Activated T-cell treated with anti-CD3 and anti-CD28 coated beads for 4 hours (primary cell): ENCODE results near the gene CD99.
"Not testable (repeated sequence)": the region's sequence is repeated elsewhere in the genome, so short reads cannot be mapped to it uniquely, and the experiment has no call there.

ENCODE experiments used
- DNase-seq: peaks from one replicate; pipeline ENCODE4 v3.0.0-alpha.2; 2020

CD99 gene

DNA sequence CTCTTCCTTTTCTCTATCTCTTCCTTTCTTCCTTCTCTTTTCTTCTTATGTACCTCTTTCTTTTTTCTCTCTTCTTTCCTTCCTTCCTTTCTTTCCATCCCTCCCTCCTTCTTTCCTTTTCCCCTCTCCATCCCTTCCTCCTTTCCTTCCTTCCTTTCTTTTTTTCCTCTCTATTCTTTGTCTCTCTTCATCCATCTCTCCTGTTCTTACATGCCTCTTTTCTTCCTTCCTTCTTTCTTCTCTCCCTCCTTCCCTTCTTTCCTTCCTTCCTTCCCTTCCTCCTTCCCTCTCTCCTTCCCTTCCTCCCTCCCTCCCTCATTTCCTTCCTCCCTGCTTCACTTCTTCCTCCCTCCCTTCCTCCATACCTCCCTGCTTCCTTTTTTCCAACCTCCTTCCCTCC lies 41.6 kb downstream of the CD99 start:
- DNase-seq = no peak

DNA sequence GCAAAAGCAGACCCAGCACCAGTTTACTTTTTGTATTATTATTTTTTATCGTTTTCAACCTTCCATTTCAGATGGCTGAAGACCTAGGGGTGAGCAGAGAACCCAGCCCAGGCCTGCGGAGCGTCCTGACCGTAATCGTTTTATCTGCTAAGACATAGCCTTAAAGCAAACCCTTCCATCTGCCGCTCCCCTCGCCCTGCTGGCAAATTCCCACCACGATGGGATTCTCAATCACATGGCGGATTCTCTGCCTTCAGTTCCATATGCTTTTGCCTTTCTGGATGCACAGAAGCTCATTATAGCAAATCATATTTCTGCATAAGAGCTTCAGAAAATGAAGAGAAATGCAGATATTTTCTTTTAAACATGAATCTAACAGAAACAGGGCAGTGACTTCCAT lies 42.2 kb downstream of the CD99 start:
- no peak for DNase-seq

DNA sequence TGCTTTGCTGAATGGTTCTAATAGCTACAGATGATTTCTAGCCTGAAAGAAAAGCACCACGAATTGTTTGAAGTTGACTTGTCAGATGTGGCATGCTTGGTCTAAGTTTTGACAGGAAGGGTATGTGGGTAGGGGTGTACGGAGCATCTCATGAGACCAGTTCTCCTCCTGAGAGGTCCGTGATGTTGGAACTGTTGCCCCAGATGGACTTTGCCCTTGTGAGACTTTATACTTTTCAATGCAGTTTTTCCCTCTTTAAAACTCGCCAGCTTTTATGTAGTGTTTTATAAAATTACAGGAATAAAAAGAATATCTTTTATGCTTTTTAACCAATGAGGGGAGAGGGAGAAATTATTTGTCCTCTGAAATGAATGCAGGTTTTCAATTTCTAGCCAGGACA lies 44.2 kb downstream of the CD99 start:
- DNase-seq = no peak

DNA sequence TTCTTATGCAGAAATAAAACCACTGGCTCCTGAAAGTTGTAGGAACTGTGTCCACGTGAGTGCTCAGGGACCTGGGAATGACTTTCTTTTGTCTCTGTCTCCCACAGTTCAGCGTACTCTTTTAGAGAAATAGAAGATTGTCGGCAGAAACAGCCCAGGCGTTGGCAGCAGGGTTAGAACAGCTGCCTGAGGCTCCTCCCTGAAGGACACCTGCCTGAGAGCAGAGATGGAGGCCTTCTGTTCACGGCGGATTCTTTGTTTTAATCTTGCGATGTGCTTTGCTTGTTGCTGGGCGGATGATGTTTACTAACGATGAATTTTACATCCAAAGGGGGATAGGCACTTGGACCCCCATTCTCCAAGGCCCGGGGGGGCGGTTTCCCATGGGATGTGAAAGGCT lies 49.6 kb downstream of the CD99 start:
- no peak for DNase-seq

DNA sequence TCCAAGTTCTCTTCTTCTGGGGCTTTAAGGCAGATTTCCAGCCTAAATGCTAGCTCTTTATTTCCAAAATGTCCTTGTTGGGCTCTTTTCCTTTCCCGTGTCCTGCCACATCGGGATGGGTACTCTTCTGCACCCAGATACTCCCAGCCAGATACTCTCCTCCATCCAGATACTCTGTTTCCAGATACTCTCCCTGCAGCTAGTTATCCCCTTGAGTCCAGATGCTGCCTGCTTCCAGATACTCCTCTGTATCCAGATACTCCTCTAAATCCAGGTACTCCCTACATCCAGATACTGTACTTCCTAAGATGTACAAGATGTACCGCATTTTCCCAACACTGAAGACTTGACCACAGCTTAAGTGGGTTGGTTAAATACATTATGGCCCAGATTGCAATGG lies 50.3 kb downstream of the CD99 start:
- no peak for DNase-seq

DNA sequence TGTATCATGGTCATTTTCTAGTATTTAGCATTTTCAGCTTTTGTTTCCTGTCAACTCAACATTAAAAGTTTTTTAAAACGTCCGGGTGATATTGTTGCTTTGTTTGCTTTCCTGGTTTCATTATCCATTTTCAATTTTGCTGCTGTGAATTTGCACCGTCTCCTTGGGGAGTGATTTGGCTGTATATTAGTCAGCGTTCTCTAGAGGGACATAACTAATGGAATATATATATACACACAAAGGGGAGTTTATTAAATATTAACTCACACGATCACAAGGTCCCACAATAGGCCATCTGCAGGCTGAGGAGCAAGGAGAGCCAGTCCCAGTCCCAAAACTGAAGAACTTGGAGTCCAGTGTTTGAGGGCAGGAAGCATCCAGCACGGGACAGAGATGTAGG lies 55.2 kb downstream of the CD99 start:
- not testable (repeated sequence) for DNase-seq

DNA sequence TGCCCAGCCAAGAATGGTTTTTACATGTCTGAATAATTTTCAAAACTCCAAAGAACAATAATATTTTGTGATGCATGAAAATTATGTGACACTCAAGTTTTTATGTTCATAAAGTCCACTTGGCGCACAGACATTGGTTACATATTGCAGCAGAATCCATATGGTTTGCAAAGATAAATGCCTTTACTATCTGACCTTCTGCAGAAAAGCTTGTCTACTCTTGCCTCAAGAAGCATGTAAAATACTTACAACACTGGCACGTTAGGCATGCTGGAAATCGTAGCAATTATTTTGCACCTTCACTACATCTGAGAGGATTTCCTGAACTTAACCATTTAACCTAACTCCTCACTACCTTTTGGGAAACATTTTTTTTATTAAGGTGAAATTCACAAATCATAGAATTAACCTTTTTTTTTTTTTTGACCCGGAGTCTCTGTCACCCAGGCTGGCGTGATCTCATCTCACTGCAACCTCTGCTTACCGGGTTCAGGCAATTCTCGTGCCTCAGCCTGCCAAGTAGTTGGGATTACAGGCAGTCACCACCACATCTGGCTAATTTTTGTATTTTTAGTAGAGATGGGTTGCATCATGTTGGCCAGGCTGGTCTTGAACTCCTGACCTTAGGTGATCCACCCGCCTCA lies 57.2 kb downstream of the CD99 start:
- no peak for DNase-seq

DNA sequence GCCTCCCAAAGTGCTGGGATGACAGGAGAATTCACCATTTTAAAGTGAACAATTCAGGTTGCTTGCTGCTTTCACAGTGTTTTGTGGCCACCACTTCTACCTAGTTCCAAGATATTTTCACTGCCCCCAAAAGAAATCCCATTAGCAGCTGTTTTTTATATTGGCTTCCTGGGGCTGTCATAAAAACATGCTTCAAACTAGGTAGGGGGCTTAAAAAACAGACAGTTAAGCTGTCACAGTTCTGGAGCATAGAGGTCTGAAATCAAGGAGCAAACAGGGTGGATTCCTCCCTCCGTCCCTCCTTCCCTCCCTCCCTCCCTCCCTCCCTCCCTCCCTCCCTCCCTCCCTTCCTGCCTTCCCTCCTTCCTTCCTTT lies 57.7 kb downstream of the CD99 start:
- DNase-seq = no peak

DNA sequence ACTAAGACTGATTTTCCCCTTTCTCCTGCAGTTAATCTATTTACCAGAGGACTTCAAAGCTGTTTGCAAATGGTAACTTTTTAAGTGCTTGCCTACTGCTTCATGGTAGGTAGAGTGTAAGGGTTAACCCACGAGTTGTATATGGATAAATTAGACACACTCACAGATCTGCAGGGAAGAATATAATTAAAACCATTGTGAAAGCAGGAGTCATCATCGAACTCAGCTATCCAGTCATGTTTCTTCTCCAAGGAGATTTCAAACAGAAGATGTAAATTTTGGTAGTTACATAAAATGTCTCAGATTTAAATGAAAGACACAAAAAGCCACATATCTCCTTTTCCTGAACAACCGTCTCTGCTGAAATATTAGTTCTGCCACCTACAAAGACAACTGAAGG lies 60.2 kb downstream of the CD99 start:
- DNase-seq = no peak

DNA sequence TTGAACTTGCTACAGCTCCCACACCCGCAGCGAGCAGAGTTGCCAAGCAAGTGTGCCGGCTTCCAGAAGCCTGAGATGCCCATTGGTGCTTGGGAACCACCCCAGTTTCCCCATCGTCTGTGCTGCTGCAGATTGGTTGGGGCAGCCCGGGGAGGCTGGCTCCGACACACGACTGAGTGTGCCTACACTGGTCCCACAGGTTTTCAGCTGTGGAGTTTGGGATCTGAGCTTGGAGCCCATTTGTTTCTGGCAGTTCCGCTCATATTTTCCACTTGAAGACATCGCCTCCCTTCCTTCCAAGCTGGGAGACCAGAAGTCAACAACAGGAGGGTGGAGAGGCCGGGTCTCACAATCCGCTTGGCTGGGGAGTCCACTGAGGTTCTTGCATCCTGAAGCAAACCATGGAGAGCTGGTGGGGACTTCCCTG lies 60.8 kb downstream of the CD99 start, which contains the start of gene XG:
Gene XG (plus strand): TSS at position 167 of the 427 bp plus-strand sequence. CDS start 235 bp downstream, at position 402.
- not testable (repeated sequence) for DNase-seq

DNA sequence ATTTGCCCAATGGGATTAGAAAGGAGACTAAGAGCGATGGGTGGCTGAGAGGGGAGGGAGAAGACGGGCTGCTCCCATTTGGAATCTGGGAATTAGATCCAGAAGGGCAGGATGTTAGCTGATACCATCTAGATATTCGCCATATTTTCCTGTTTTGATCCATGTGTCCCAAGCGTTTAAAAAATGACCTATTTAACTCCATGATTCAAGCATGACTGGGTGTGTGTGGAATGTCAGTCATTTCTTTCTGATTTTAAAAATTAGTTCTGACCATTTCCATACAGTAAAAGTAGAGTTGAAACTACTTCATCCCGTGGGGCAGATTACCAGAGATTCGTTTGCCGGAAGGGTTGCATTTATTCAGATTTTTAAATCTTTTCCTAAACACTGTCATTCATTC lies 61.3 kb downstream of the CD99 start:
- not testable (repeated sequence) for DNase-seq

DNA sequence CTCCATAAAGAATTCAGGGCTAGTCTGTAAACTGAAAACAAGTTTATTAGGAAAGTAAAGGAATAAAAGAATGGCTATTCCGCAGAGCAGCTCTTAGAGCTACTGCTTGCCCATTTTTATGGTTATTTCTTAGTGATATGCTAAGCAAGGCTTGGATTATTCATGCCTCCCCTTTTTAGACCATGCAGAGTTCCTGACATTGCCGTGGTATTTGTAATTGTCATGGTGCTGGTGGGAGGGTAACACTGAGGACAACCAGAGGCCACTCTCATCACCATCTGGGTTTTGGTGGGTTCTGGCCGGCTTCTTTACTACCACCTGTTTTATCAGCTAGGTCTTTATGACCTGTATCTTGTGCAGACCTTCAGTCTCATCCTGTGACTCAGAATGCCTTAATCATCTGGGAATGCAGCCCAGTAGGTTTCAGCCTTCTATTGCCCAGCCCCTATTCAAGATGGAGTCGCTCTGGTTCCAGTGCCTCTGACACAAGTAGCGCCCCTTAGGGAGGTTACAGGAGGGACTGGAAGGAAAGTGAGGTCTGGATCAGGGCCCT lies 64.1 kb downstream of the CD99 start:
- DNase-seq = not testable (repeated sequence)

DNA sequence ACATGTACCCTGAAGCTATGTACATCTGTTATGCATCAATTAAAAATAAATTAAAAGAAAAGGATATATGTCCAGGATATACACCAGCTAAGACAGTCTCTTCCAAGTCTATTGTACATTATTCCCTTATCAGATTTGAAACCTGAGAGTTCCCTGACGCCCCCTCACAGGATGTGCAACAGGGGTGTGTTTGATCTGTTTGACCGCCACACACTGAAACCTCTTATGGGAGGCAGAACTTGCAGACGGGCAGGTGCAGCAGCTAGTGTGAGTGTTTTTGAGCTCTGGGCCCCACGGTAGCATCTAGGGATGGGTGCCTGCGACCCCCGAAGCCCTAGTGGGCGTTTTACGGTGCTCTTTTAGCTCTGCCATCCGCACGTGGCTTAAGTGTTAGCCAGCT lies 65.5 kb downstream of the CD99 start:
- DNase-seq = no peak

DNA sequence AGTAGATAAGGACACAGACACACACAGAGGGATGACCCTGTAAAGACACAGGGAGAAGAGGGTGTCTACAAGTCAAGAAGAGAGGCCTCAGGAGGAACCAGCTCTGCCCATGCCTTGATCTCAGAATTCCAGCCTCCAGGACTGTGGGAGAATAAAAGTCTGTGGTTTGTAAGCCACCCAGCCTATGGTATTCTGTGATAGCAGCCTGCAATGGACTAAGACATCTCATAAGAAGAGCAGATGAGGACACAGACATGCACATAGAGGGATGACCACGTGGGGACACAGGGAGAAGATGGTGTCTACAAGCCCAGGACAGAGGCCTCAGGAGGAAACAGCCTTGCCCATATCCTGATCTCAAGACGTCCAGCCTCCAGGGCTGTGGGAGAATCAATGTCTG lies 70.2 kb downstream of the CD99 start:
- no peak for DNase-seq

DNA sequence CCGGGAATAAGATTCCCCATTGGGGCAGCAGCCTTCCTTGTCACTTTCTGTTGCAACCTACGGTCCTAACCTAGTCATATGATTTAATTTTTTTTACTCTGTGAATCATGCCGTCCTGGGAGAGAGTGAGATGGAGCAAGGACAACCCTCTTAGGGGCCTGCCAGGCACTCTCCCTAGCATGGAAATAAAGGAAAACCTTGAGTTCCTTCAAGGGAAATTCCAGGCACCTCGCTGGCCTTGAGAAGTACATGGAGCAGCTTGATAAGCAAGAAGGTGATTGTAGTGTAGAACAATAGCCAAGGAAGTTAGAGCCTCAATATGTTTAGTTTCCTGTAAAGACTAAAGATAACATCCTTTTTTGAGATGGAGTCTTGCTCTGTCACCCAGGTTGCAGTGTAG lies 71.6 kb downstream of the CD99 start:
- not testable (repeated sequence) for DNase-seq

DNA sequence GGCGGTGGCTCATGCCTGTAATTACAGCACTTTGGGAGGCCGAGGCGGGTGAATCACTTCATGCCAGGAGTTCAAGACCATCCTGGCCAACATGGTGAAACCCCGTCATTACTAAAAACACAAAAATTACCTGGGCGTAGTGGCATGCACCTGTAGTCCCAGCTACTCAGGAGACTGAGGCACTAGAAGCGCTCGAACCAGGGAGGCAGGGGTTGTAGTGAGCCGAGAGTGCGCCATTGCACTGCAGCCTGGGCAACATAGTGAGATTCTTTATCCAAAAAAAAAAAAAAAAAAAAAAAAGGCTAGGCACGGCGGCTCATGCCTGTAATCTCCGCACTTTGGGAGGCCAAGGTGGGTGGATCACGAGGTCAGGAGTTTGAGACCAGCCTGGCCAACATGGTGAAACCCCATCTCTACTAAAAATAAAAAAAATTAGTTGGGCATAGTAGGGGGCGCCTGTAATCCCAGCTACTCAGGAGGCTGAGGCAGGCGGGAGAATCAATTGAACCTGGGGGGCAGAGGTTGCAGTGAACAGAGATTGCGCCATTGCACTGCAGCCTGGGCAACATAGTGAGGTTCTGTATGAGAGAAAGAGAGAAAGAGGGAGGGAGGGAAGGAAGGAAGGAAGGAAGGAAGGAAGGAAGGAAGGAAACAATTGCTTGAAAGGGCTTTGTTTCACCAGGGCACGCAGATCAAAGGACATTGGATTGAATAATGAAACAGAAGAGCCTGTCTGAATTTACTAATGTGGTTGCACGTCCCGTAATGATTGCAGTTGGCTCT lies 73.9 kb downstream of the CD99 start:
- DNase-seq = not testable (repeated sequence)

DNA sequence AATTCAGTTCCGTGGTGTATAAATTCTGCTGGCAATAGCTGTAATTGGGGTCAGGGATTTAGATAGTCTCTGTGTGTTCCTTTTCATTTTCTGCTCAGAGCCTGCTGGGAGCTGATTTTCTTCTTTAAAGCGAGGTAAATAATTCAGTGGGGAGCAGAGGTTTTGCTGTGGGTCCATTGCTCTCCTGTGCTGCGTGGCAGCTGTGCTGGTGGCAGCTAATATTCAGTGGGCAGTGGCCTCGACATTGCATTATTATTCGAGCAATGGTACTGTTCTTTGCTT lies 74.4 kb downstream of the CD99 start:
- DNase-seq = no peak

DNA sequence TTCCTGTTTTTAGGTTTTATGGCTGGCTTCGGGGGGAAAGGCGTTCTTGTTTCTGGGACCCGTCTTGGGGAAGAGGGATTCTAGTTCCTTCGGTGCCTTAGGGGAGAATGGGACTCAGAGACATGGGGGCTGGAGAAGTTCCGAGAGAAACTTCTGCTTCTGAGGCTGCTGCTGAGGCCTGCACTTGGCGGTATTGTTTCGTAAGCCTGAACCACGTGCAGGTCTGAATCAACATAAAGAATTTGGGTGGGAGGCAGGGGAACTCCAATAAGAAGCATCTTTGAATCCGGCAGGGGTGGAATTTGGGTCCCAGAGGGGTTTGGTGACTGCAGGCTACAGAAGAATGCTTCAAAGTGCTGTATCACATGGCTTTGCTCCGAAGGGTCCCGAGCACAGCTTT lies 75.8 kb downstream of the CD99 start:
- DNase-seq = no peak

DNA sequence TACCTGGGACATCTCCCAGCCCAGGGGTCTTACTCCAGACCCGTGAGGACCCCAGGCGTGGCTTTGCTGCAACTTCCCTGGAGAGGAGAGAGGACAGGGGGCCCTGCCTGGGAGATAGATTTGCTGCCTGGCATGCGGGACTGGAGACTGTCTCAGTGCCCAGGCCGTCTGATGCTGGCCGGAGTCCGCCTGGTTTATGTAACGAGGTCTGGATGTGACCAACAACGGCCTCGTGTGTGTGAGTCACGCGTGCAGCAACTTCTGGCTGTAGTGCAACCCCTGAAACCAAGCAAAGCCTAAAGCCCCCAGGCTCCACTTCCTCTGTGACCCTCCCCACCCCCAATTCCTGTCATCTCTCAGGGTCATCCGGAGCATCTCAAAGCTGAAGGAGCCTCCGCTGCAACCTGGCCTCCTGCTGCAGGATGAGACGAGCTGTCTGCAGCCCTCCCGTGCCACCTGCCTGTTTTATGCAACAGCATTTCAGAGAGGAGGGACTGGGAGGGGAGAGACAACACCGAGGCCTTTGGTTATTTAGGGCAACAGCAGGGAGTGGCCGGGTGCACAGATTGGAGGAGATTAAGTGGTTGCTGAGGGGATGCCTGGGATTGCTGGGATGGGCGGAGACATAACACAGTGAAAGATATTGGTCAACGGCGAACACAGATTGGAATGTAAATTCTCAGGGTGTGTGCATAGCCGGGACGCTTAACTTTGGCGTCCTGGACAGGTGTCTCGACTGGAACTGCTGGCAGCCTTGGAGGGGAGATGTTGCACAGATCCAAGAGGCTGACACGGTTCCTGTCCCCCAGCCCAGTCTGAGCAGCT lies 76.7 kb downstream of the CD99 start:
- no peak for DNase-seq

DNA sequence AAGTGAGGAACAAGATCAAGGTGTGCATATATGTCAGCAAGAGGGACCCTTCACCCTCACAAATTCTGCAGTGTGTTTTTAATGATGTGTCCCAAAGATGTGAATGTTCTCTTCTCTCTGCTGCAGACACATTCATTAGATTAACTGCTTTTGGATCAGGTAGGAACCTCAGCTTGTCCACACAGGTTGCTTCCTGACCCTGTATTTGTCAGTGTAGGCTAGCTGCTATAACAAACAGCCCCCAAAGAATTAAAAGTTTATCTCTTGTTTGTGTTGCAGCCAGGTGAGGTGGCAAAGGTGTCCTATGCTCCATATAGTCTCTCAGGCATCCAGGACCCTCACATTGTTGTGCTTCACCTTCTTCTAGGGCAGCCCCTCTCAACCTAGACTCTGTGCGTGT lies 78.5 kb downstream of the CD99 start:
- no peak for DNase-seq

DNA sequence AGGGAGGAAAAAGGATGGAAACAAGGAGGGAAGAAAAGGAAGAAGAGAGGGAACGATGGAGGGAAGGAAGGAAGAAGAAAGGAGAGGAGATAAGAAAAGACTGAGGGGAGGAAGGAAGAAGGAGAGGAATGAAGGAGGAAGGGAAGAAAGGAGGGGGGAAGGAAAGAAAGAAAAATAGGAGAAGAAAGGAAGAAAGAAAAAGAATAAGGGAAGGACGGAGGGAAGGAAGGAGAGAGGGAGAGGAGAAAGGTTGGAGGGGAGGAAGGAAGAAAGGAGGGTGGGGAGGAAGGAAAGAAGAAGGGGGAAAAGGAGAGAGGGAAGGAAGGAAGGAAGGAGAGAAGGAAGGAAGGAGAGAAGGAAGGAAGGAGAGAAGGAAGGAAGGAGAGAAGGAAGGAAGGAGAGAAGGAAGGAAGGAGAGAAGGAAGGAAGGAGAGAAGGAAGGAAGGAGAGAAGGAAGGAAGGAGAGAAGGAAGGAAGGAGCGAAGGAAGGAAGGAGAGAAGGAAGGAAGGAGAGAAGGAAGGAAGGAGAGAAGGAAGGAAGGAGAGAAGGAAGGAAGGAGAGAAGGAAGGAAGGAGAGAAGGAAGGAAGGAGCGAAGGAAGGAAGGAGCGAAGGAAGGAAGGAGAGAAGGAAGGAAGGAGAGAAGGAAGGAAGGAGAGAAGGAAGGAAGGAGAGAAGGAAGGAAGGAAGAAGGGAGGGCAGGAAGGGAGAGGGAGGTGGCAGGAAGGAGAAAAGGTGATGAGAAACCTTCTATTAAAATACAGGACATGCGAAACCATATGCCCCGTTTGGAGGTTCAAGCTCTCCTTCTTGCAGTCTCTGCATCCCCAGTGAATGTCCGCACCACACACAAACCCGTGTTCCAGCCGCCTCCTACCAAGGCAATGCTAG lies 82.3 kb downstream of the CD99 start:
- not testable (repeated sequence) for DNase-seq

DNA sequence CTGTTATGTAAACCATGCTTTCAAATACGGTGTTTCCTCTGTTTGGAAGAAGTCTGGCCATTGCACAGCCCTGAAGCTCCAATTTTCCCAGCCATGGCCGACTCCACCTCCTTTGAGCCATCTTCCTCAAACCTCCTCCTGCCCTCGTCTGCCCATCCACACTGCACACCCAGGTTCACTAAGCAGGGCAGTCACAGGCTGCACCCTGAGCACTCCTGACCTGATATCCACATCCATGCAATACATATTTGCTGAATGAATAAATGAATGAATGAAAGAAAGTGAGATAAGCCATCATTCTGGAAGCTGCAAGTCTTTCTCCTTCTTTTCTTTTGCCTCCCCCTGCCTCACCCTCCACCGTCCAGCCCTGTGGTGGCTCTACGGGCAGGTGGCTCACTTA lies 83.0 kb downstream of the CD99 start:
- DNase-seq = no peak

DNA sequence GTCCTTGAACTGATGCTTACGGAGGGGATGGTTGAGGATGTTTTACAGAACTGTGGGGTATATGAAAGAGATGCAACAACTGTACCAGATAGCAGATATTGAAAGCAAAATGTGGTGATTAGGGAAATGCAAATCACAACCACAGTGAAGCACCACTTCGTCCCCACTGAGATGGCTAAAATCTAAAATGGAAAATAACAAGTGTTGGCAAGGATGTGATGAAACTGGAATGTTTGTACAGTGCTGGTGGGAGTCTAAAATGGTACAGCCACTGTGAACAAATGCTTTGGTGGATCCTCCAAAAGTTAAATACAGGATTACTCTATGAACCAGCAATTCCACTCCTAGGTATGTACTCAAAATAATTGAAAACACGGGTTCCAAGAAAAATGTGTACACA lies 83.7 kb downstream of the CD99 start:
- no peak for DNase-seq
